ENCODE measurements around the gene MT1B. TPM values are rescaled to one million over a fixed set of nuclear protein-coding genes. Genes with fewer than 3 reads are reported as not detected.
A peak's percentile ranks its signal among the peaks of the same experiment; 100 is the strongest.

MT1B gene
- total and polyA plus RNA-seq, 2 of the 13 experiments (the other 11 are each of a cell fraction or from before 2014, with no cell fraction given) = 0.89 TPM; not detected in 1

GRCh38 chr16:56647641-56648431 is 3.9 kb upstream of the MT1B start (continued):
- TF ChIP-seq, protein P1, sequence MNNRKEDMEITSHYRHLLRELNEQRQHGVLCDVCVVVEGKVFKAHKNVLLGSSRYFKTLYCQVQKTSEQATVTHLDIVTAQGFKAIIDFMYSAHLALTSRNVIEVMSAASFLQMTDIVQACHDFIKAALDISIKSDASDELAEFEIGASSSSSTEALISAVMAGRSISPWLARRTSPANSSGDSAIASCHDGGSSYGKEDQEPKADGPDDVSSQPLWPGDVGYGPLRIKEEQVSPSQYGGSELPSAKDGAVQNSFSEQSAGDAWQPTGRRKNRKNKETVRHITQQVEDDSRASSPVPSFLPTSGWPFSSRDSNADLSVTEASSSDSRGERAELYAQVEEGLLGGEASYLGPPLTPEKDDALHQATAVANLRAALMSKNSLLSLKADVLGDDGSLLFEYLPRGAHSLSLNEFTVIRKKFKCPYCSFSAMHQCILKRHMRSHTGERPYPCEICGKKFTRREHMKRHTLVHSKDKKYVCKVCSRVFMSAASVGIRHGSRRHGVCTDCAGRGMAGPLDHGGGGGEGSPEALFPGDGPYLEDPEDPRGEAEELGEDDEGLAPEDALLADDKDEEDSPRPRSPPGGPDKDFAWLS (CRISPR knock-in tag; IDR thresholded peaks at IDR 0.05; ENCODE audit: borderline replicate concordance) = no peak
- TF ChIP-seq ZFP36L1 (CRISPR knock-in tag; IDR thresholded peaks at IDR 0.05) = no peak
- no peak for TF ChIP-seq USF2 (IDR thresholded peaks at IDR 0.05; ENCODE audit: low read depth, low read length)
- TF ChIP-seq USF2 (CRISPR knock-in tag; IDR thresholded peaks at IDR 0.05; ENCODE audit: borderline replicate concordance) = 0 out of 2 replicates have a peak, but pooled peaks have one; percentile 38
- TF ChIP-seq XBP1 (CRISPR knock-in tag; IDR thresholded peaks at IDR 0.05) = no peak
- 0 out of 2 replicates have a peak, but pooled peaks have one; percentile 45 for TF ChIP-seq ATF7-NPFF (CRISPR knock-in tag; IDR thresholded peaks at IDR 0.05; ENCODE audit: low read depth)
- no peak for TF ChIP-seq ZNF550 (CRISPR knock-in tag; IDR thresholded peaks at IDR 0.05; ENCODE audit: borderline replicate concordance)
- no peak for TF ChIP-seq ZNF607 (CRISPR knock-in tag; IDR thresholded peaks at IDR 0.05; ENCODE audit: borderline replicate concordance)
- no peak for TF ChIP-seq RFX3 (CRISPR knock-in tag; IDR thresholded peaks at IDR 0.05)
- no peak for TF ChIP-seq ZNF143 (CRISPR knock-in tag; IDR thresholded peaks at IDR 0.05)
- TF ChIP-seq ZNF883 (CRISPR knock-in tag; IDR thresholded peaks at IDR 0.05; ENCODE audit: not compliant biosample characterization) = no peak
- no peak for TF ChIP-seq ZNF773 (CRISPR knock-in tag; IDR thresholded peaks at IDR 0.05; ENCODE audit: borderline replicate concordance)
- 0 out of 2 replicates have a peak, but pooled peaks have one; percentile 57 for TF ChIP-seq CC2D1A (CRISPR knock-in tag; IDR thresholded peaks at IDR 0.05)
- TF ChIP-seq, protein P2, sequence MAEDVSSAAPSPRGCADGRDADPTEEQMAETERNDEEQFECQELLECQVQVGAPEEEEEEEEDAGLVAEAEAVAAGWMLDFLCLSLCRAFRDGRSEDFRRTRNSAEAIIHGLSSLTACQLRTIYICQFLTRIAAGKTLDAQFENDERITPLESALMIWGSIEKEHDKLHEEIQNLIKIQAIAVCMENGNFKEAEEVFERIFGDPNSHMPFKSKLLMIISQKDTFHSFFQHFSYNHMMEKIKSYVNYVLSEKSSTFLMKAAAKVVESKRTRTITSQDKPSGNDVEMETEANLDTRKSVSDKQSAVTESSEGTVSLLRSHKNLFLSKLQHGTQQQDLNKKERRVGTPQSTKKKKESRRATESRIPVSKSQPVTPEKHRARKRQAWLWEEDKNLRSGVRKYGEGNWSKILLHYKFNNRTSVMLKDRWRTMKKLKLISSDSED (CRISPR knock-in tag; IDR thresholded peaks at IDR 0.05) = no peak
- no peak for TF ChIP-seq NCOA5 (CRISPR knock-in tag; IDR thresholded peaks at IDR 0.05)
- TF ChIP-seq ZNF251 (CRISPR knock-in tag; IDR thresholded peaks at IDR 0.05) = no peak
- no peak for TF ChIP-seq DNMT3B (CRISPR knock-in tag; conservative IDR thresholded peaks at IDR 0.05)
- TF ChIP-seq, protein P3, sequence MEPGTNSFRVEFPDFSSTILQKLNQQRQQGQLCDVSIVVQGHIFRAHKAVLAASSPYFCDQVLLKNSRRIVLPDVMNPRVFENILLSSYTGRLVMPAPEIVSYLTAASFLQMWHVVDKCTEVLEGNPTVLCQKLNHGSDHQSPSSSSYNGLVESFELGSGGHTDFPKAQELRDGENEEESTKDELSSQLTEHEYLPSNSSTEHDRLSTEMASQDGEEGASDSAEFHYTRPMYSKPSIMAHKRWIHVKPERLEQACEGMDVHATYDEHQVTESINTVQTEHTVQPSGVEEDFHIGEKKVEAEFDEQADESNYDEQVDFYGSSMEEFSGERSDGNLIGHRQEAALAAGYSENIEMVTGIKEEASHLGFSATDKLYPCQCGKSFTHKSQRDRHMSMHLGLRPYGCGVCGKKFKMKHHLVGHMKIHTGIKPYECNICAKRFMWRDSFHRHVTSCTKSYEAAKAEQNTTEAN (CRISPR knock-in tag; conservative IDR thresholded peaks at IDR 0.05) = no peak
- TF ChIP-seq ZNF713 (CRISPR knock-in tag; IDR thresholded peaks at IDR 0.05) = no peak
- no peak for TF ChIP-seq ARHGAP35 (CRISPR knock-in tag; IDR thresholded peaks at IDR 0.05; ENCODE audit: borderline replicate concordance)
- TF ChIP-seq RAD21 (CRISPR knock-in tag; IDR thresholded peaks at IDR 0.05) = no peak
- TF ChIP-seq, protein P4, sequence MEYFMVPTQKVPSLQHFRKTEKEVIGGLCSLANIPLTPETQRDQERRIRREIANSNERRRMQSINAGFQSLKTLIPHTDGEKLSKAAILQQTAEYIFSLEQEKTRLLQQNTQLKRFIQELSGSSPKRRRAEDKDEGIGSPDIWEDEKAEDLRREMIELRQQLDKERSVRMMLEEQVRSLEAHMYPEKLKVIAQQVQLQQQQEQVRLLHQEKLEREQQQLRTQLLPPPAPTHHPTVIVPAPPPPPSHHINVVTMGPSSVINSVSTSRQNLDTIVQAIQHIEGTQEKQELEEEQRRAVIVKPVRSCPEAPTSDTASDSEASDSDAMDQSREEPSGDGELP (IDR thresholded peaks at IDR 0.05; ENCODE audit: borderline replicate concordance, low read depth) = no peak
- TF ChIP-seq THYN1 (CRISPR knock-in tag; IDR thresholded peaks at IDR 0.05; ENCODE audit: borderline replicate concordance, low read depth) = no peak
